DLD1 (cell line): ENCODE results near the gene CLNK.

Experiments
- in situ Hi-C: cut with HindIII; loops from 2 replicates; pipeline ENCODE4 v1.10.0; 2017; ENCODE audit warnings: low sequenced_read_pairs

CLNK gene

GRCh38 chr4:10664408-10664807 lies 20.2 kb downstream of the CLNK start:
- in situ Hi-C loops = no loop called here

GRCh38 chr4:10662937-10663336 lies 21.6 kb downstream of the CLNK start:
- in situ Hi-C loops = no loop called here

GRCh38 chr4:10661047-10661446 lies 23.5 kb downstream of the CLNK start:
- in situ Hi-C loops = no loop called here

- in situ Hi-C loops = no loop called here
Measured at GRCh38 chr4:10659251-10659650, 25.3 kb downstream of the CLNK start.

- in situ Hi-C loops = no loop called here
Measured at GRCh38 chr4:10656988-10657387, 27.6 kb downstream of the CLNK start.

- in situ Hi-C loops = no loop called here
Measured at GRCh38 chr4:10656420-10656819, 28.1 kb downstream of the CLNK start.

GRCh38 chr4:10655968-10656367 lies 28.6 kb downstream of the CLNK start:
- in situ Hi-C loops = no loop called here

GRCh38 chr4:10648479-10648878 lies 36.1 kb downstream of the CLNK start:
- in situ Hi-C loops = no loop called here

- in situ Hi-C loops = no loop called here
Measured at GRCh38 chr4:10647846-10648245, 36.7 kb downstream of the CLNK start.

- in situ Hi-C loops = no loop called here
Measured at GRCh38 chr4:10643600-10644425, 40.8 kb downstream of the CLNK start.

GRCh38 chr4:10640561-10641201 lies 43.9 kb downstream of the CLNK start:
- in situ Hi-C loops = no loop called here

GRCh38 chr4:10639664-10640063 lies 44.9 kb downstream of the CLNK start:
- in situ Hi-C loops = no loop called here

- in situ Hi-C loops = no loop called here
Measured at GRCh38 chr4:10639100-10639499, 45.5 kb downstream of the CLNK start.

GRCh38 chr4:10635091-10635490 lies 49.5 kb downstream of the CLNK start:
- in situ Hi-C loops = no loop called here

GRCh38 chr4:10629394-10629793 lies 55.2 kb downstream of the CLNK start:
- in situ Hi-C loops = no loop called here

GRCh38 chr4:10625131-10625530 lies 59.4 kb downstream of the CLNK start:
- in situ Hi-C loops = no loop called here

GRCh38 chr4:10623862-10624261 lies 60.7 kb downstream of the CLNK start:
- in situ Hi-C loops = no loop called here

- in situ Hi-C loops = no loop called here
Measured at GRCh38 chr4:10623241-10623640, 61.3 kb downstream of the CLNK start.

- in situ Hi-C loops = no loop called here
Measured at GRCh38 chr4:10622728-10623127, 61.8 kb downstream of the CLNK start.

GRCh38 chr4:10620935-10621488 lies 63.6 kb downstream of the CLNK start:
- in situ Hi-C loops = no loop called here

- in situ Hi-C loops = no loop called here
Measured at GRCh38 chr4:10619855-10620254, 64.7 kb downstream of the CLNK start.

GRCh38 chr4:10619220-10619619 lies 65.3 kb downstream of the CLNK start:
- in situ Hi-C loops = no loop called here
